GM19395 (cell line): Measurements from ENCODE around the gene SMYD4.
"Not testable (repeated sequence)": the region's sequence is repeated elsewhere in the genome, so short reads cannot be mapped to it uniquely, and the experiment has no call there.

Experiments used
- ATAC-seq: cut with Tn5 transposase; IDR thresholded peaks from one replicate; pipeline ENCODE4 v1.9.1; 2021; ENCODE audit warnings: mild to moderate bottlenecking, moderate library complexity; ENCODE audit not compliant: unreplicated experiment

Gene SMYD4

GRCh38 chr17:1834380-1835149 lies 4.9 kb upstream of the SMYD4 start:
- ATAC-seq = peak; percentile 67

GRCh38 chr17:1830288-1830687 lies 586 bp upstream of the SMYD4 start:
- no peak for ATAC-seq

GRCh38 chr17:1829216-1829591 lies 498 bp downstream of the SMYD4 start:
- ATAC-seq = peak; percentile 24

GRCh38 chr17:1820528-1821252 lies 9.0 kb downstream of the SMYD4 start:
- no peak for ATAC-seq

GRCh38 chr17:1813088-1813487 lies 16.6 kb downstream of the SMYD4 start:
- ATAC-seq = no peak

- ATAC-seq = no peak
These were observed 19.1 kb downstream of the SMYD4 start for GRCh38 chr17:1810450-1811103.

GRCh38 chr17:1809815-1810214 lies 19.9 kb downstream of the SMYD4 start:
- ATAC-seq = not testable (repeated sequence)

GRCh38 chr17:1808644-1809043 lies 21.1 kb downstream of the SMYD4 start:
- no peak for ATAC-seq

GRCh38 chr17:1807890-1808289 lies 21.8 kb downstream of the SMYD4 start:
- ATAC-seq = no peak

- ATAC-seq = no peak
These were observed 26.4 kb downstream of the SMYD4 start for GRCh38 chr17:1803280-1803679.

- ATAC-seq = no peak
These were observed 27.3 kb downstream of the SMYD4 start for GRCh38 chr17:1802429-1802828.

- ATAC-seq = no peak
These were observed 29.0 kb downstream of the SMYD4 start for GRCh38 chr17:1800712-1801111.

GRCh38 chr17:1800240-1800639 lies 29.5 kb downstream of the SMYD4 start:
- no peak for ATAC-seq

- not testable (repeated sequence) for ATAC-seq
These were observed 31.9 kb downstream of the SMYD4 start for GRCh38 chr17:1797846-1798245.

- no peak for ATAC-seq
These were observed 32.4 kb downstream of the SMYD4 start for GRCh38 chr17:1797323-1797722.

GRCh38 chr17:1796800-1797199 lies 32.9 kb downstream of the SMYD4 start:
- no peak for ATAC-seq

- ATAC-seq = no peak
These were observed 36.3 kb downstream of the SMYD4 start for GRCh38 chr17:1793447-1793806.

- ATAC-seq = no peak
These were observed 36.9 kb downstream of the SMYD4 start for GRCh38 chr17:1792495-1793446.

- ATAC-seq = no peak
These were observed 39.8 kb downstream of the SMYD4 start for GRCh38 chr17:1789936-1790335.

- ATAC-seq = no peak
These were observed 42.3 kb downstream of the SMYD4 start for GRCh38 chr17:1787301-1787902.
